KMS-11 (cell line): ENCODE data around the gene RRAD.

Experiments used
- H2AFZ ChIP-seq: fragments of 200-600 bp; sonication (generic); 2 replicates; pipeline ENCODE4 v1.6.1; 2016; ENCODE audit warnings: antibody characterized with exemption, mixed run types, low read depth
- H3K27ac ChIP-seq: fragments of 200-600 bp; sonication (generic); 2 replicates; pipeline ENCODE4 v1.6.1; 2016; ENCODE audit warnings: mild to moderate bottlenecking, mixed run types
- H3K27me3 ChIP-seq: fragments of 200-600 bp; sonication (generic); 2 replicates; pipeline ENCODE4 v1.6.1; 2017; ENCODE audit warnings: mild to moderate bottlenecking, low read depth, mixed run types, moderate library complexity; ENCODE audit not compliant: insufficient read depth
- H3K36me3 ChIP-seq: fragments of 200-600 bp; sonication (generic); 2 replicates; pipeline ENCODE4 v1.6.1; 2017; ENCODE audit warnings: mild to moderate bottlenecking, mixed run types; ENCODE audit not compliant: insufficient read depth
- H3K4me1 ChIP-seq: fragments of 200-600 bp; sonication (generic); 2 replicates; pipeline ENCODE4 v1.6.1; 2016; ENCODE audit warnings: mild to moderate bottlenecking, low read depth, mixed run types; ENCODE audit not compliant: poor library complexity, severe bottlenecking
- H3K4me2 ChIP-seq: fragments of 200-600 bp; sonication (generic); 2 replicates; pipeline ENCODE4 v1.7.0; 2016; ENCODE audit warnings: mild to moderate bottlenecking, mixed run types
- H3K4me3 ChIP-seq: fragments of 200-600 bp; sonication (generic); IDR thresholded peaks from 2 replicates; pipeline ENCODE4 v1.6.1; 2017; ENCODE audit warnings: low read depth, low read length, mixed read lengths; ENCODE audit not compliant: insufficient read depth
- H3K79me2 ChIP-seq: fragments of 200-600 bp; sonication (generic); 2 replicates; pipeline ENCODE4 v1.6.1; 2016; ENCODE audit warnings: low read depth, mixed run types; ENCODE audit not compliant: insufficient read depth
- H3K9ac ChIP-seq: fragments of 200-600 bp; sonication (generic); 2 replicates; pipeline ENCODE4 v1.6.1; 2016; ENCODE audit warnings: mild to moderate bottlenecking, mixed run types
- H4K20me1 ChIP-seq: fragments of 200-600 bp; sonication (generic); 2 replicates; pipeline ENCODE4 v1.6.1; 2016; ENCODE audit warnings: mild to moderate bottlenecking, mixed run types; ENCODE audit not compliant: insufficient read depth
- CTCF ChIP-seq: fragments of 200-600 bp; sonication (generic); conservative IDR thresholded peaks from 2 replicates; pipeline ENCODE4 v1.6.1; 2017; ENCODE audit warnings: low read depth, mild to moderate bottlenecking, antibody characterized with exemption, low read length, moderate library complexity, mixed read lengths

The RRAD gene

GRCh38 chr16:66890799-66891198, 34.5 kb downstream of the RRAD start:
- no peak overlapping the region for H3K4me3 ChIP-seq
- TF ChIP-seq CTCF = no peak
- H3K27ac ChIP-seq = no peak overlapping the region
- no peaks in the 10 kb centered on the region for H4K20me1 ChIP-seq
- H3K4me1 ChIP-seq = peaks cover 4% of the 10 kb centered on the region
- 0 out of 2 replicates have a peak, but pooled peaks cover 5% of the 10 kb centered on the region for H3K36me3 ChIP-seq
- H3K9ac ChIP-seq = no peak overlapping the region
- no peaks in the 10 kb centered on the region for H3K27me3 ChIP-seq
- H3K4me2 ChIP-seq = no peak overlapping the region
- no peaks in the 10 kb centered on the region for H3K79me2 ChIP-seq
- no peak overlapping the region for H2AFZ ChIP-seq

GRCh38 chr16:66889622-66890021, 35.7 kb downstream of the RRAD start:
- Histone ChIP-seq H4K20me1 (no peaks in the 10 kb centered on the region), H2AFZ (no peak overlapping the region), H3K27ac (no peak overlapping the region), H3K27me3 (no peaks in the 10 kb centered on the region), H3K4me3 (no peak overlapping the region), H3K4me1 (peaks cover 4% of the 10 kb centered on the region), H3K79me2 (no peaks in the 10 kb centered on the region), H3K36me3 (0 out of 2 replicates have a peak, but pooled peaks cover 5% of the 10 kb centered on the region), H3K9ac (no peak overlapping the region), H3K4me2 (no peak overlapping the region)
- no peak for TF ChIP-seq CTCF

GRCh38 chr16:66888647-66889615, 36.4 kb downstream of the RRAD start:
- H3K27me3 ChIP-seq = no peaks in the 10 kb centered on the region
- 0 out of 2 replicates have a peak, but pooled peaks cover 5% of the 10 kb centered on the region for H3K36me3 ChIP-seq
- H3K4me2 ChIP-seq = no peak overlapping the region
- H3K4me3 ChIP-seq = no peak overlapping the region
- H4K20me1 ChIP-seq = no peaks in the 10 kb centered on the region
- H3K4me1 ChIP-seq = peaks cover 7% of the 10 kb centered on the region
- no peak for TF ChIP-seq CTCF
- no peak overlapping the region for H3K9ac ChIP-seq
- no peak overlapping the region for H3K27ac ChIP-seq
- H2AFZ ChIP-seq = no peak overlapping the region
- H3K79me2 ChIP-seq = no peaks in the 10 kb centered on the region

- Histone ChIP-seq H2AFZ (no peak overlapping the region), H3K9ac (no peak overlapping the region), H3K27me3 (no peaks in the 10 kb centered on the region), H4K20me1 (no peaks in the 10 kb centered on the region), H3K79me2 (peaks cover 12% of the 10 kb centered on the region; the same call in 1 of the 2 replicates), H3K4me2 (no peak overlapping the region), H3K4me3 (no peak overlapping the region), H3K27ac (no peak overlapping the region), H3K36me3 (0 out of 2 replicates have a peak, but pooled peaks cover 5% of the 10 kb centered on the region), H3K4me1 (peaks cover 5% of the 10 kb centered on the region)
- no peak for TF ChIP-seq CTCF
These were observed 38.4 kb downstream of the RRAD start for GRCh38 chr16:66886914-66887313.
